Measurements from ENCODE around the gene DOCK1.

DOCK1 gene

GRCh38 chr10:127011174-127011573, 105.9 kb downstream of the DOCK1 start:
- DNase-seq (ENCODE audit: low read depth in 3 of 3) = no peak

DNA sequence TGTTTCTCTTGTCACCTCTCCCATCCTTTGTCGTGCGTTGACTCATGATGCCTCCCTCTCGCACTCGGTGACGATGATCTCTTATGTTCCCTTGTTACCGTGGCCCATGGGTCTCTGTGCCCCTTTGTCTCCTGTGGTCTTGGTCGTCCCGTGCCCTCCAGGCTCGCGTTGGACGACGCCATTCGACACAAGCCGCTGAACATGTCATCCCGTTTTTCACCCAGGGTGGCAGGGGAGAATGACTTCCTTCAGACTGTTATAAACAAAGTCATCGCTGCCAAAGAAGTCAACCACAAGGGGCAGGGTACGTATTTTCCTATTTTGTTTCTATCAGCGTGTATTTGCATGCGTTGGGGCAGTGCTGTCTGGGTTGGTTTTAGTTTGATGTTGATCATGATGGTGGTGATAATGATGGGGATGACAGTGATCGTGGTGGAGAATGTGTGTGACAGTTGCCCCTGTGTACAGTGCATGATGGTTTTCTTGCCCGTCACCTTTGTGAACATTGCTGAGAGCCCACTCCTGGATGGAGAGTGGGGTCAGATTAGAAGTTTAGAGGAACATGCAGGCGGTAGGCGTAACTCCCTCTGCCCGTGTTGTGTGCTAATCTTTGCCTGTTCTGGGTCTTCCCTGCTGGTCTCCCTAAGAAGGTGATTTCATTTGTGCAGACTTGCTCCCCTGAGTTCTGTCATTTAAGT, 107.0 kb downstream of the DOCK1 start:
- no peak for DNase-seq (ENCODE audit: low read depth in 3 of 3)

- DNase-seq (ENCODE audit: low read depth in 3 of 3) = no peak
These were observed 107.5 kb downstream of the DOCK1 start for GRCh38 chr10:127012769-127013152.

DNA sequence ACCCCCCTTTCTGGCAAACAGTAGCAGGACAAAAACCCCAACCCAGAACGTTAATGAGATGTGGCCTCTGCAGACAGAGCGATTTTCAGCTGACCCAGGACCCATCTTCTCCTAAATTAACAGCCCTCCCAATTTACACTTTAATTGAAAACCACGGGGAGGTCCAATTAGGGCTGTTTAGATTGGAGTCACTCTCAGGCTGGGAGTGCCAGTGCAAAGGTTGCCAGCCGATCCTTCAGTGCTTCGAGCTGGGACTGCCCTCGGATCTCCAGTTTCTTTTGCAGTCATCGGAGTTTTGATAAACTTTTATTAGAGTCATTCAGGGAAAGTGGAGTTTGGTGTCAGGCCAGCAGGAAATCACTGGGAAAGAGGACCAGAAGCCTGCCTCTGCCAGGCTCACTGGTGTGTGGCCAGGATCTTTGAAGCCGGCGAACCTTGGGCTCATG, 108.0 kb downstream of the DOCK1 start:
- no peak for DNase-seq (ENCODE audit: low read depth in 3 of 3)

DNA sequence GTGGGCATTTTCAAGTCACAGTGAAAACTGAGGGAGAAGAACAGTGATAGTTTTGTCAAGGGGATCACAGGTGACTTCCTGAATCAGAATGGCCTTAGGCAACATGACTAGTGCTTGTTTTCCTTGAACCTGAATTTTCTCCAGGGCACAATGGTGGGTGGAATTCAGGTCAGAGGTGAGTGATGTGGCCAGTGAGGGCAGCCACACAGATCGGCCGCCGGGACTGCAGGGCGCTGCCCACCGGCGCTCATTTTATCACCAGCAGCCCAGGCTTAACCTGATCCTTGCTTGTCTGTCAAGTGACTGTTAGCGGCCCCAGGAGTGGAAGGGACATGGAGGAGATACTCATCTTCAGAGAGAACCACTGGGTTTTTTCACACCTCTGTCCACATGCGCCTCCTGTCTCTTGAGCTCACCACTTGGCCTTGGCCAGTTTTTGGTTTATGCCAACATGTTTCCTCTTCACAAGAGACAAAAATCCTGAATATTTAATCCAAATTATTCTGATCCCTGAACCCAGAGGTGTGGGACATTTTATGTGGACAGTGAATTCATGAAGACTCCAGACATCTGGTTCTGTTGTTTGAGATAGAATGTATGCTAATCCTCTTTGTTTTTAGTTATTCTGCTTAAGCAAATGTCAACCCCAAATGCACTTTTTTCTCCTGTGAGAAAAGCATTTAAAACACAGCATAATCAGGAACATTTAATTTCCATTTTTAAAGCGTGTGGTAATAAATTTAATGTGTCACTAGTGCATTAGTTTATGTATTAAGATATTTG, 108.7 kb downstream of the DOCK1 start:
- DNase-seq (ENCODE audit: low read depth in 3 of 3) = no peak

DNA sequence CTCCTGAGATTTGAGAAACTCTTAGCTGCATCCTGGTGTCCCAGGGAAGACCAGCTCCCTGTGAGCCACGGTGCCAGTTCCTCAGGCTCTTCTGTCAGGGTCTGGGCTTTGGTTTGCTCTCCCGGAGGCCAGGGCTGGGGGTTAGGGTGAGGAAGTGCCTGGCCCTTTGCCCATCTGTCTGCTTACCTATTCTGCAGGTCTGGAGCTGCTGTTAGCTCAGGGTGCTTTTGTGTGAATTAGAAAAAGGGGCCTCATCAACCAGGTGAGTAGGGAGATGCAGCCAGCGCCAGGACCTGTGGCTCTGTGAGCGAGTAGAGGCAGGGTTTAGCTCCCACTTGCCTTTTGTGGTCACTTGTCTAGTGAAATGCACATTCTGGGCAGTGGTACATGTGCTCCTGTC, 109.4 kb downstream of the DOCK1 start:
- no peak for DNase-seq (ENCODE audit: low read depth in 3 of 3)

- DNase-seq (ENCODE audit: low read depth in 3 of 3) = no peak
These were observed 110.1 kb downstream of the DOCK1 start for GRCh38 chr10:127015373-127015772.

GRCh38 chr10:127016331-127016730, 111.1 kb downstream of the DOCK1 start:
- DNase-seq (ENCODE audit: low read depth in 3 of 3) = no peak

DNA sequence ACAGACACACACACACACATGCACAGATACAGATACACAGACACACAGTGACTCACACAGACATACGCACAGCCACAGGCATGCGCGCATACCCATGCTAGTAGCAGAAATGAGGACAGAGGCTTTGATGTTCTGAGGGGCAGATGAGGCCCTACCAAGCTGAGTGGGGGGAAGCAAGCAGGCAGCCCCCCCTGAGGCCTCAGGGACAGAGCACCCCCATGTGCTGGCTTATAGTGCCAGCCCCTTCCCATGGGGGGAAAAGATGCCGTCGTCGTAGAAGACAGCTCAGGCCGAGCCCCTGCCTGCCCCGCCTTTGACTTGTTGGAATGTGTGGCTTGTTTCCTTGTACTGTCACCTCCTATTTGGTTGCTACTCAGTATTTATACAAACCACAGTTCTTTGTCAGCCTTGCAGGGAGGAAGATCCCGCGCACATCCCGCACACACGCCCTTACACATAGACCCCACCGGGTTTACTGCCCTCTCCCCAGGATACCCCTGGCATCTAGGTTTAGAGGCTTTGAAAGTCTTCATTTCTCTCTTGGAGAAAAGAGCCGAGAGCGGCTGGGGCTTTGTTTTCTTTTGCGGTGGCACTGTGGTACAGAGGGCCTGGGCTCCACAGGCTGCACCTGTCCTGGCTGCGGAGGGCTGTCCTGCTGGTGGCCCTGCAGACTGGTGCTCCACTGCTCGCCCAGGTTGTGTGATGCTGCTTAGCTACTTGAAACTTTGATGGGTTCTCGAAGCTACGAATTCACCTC, 112.5 kb downstream of the DOCK1 start:
- no peak for DNase-seq (ENCODE audit: low read depth in 3 of 3)

DNA sequence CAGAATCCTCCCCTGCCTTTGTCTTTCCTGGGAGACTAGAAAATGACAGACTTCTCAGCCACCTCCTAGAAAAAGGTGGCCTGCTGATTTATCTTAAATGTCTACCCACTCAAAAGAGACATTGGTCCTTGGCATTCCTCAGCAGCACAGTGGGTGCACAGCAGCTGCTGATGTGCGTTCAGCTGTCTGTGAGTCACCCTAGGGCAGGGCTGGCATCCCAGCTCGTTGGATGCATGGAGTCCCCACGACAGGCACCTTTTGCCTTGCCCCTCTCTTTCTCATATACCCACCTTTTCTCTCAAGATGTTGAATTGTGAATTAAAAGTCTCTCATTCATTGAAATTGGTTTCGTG, 113.0 kb downstream of the DOCK1 start:
- DNase-seq (ENCODE audit: low read depth in 3 of 3) = no peak

GRCh38 chr10:127018766-127019165, 113.5 kb downstream of the DOCK1 start:
- DNase-seq (ENCODE audit: low read depth in 3 of 3) = no peak

DNA sequence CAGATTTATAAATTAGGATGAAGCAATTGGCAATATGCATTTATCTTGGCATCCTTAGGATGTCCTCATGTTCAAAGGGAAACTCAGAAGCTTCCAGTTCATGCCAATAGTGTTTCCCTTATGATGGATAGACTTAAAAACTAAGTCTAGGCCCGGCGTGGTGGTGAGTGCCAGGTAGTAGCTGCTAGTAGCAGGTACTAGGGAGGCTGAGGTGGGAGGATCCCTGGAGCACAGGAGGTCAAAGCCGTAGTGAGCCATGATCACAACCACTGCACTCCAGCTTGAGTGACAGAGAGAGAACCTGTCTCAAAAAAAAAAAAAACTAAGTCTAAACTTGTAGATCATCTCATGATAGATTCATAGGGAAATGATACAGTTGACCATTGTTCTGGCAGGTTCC, 115.0 kb downstream of the DOCK1 start:
- no peak for DNase-seq (ENCODE audit: low read depth in 3 of 3)

DNA sequence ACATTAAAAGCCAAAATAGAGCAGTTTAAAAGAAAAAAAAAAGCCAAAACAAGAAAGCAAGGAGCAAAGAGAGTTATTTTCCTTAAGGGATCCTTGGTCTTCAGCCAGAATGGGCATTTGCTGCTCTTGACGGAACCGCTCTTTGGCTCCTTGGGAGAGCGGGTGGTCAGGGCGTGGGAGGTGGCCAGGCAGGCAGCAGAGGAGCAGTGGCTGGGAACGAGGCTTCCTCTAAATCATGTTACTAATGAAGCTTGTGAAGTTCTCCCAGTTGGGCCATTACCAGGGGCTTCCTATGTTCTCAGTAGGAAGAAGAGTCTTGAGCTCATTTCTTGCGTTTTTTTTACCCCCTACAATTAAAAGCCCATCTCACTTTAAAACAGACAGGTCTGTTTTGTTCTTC, 116.6 kb downstream of the DOCK1 start:
- no peak for DNase-seq (ENCODE audit: low read depth in 3 of 3)

GRCh38 chr10:127024685-127025435, 119.6 kb downstream of the DOCK1 start:
- DNase-seq (ENCODE audit: low read depth in 3 of 3) = no peak

DNA sequence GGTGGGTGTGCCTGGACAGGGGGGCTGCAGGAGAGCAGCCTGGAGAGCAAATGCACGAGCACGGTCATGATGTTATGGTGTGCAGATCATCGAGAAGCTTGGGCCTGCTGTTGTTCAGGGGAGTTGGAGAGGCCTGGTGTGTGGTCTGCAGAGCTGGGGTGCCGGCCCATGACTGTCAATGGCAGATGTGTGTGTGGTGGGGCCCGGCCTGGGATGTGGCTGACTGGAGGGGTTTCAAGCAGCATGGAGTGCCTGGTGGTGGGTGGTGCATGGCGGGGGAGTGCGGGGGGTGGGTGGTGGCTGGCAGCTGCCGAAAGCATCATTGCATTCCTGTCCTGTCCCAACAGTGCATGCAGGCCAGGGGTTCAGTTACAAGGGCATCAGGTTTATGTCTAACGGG, 122.6 kb downstream of the DOCK1 start:
- no peak for DNase-seq (ENCODE audit: low read depth in 3 of 3)

GRCh38 chr10:127028556-127028955, 123.3 kb downstream of the DOCK1 start:
- no peak for DNase-seq (ENCODE audit: low read depth in 3 of 3)

- no peak for DNase-seq (ENCODE audit: low read depth in 3 of 3)
These were observed 123.8 kb downstream of the DOCK1 start for GRCh38 chr10:127029061-127029460.

DNA sequence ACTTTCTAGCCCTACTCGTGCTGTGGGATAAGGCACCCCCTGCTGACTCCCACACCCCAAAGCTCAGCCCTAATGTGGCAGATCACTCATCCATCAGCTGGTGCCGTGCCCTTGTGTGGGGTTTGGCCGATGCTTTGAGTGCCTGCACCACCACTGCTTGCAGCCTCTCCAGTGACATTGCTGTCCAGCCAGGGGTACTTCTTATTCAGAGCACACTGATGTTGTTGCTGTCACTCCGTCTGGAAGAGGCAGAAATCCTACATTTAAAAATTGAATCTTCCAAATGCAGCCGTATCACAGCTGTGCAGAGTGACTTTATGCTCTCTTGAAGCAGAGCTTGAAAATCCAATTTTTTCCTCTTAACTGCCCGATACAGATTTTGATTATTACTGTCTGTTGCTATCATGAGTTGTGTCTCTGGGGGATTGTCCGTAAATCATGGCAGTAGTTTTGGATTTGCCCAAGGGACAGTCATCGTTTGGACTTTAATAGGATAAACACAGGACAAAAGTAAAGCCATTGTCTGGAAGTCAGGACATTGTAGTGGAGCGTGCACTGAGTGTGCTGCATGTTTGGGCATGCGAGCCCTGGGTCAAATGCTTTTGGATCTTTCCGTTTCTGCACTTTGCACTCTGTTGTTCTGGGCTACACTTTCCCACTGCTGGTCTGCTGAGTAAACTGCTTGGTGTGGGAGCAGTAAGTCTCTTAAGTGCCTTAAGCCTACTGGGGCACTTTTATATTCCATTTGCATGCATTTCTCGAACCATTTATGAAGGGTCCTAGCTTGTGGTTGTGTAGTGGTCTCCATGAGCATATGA, 128.2 kb downstream of the DOCK1 start:
- no peak for DNase-seq (ENCODE audit: low read depth in 3 of 3)

DNA sequence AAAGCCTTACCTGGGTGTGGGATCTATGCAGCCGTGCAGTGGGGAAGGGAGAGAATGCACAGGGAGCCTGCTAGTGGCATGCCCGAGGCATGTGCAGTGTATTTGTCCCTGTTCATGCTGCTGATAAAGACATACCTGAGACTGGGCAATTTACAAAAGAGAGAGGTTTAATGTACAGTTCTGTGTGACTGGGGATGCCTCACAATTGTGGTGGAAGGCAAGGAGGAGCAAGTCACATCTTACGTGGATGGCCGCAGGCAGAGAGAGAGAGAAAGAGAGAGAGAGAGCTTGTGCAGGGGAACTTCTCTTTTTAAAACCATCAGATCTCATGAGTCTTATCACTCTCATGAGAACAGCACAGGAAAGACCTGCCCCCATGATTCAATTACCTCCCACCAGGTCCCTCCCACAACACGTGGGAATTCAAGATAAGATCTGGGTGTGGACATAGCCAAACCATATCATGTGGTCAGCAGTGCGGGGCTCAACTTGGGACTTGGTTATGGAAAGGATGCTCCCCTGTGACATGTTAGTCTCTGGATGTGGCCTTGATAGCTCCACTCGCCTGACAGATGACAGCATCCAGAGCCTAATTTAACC, 128.9 kb downstream of the DOCK1 start:
- DNase-seq (ENCODE audit: low read depth in 3 of 3) = no peak

- no peak for DNase-seq (ENCODE audit: low read depth in 3 of 3)
These were observed 129.6 kb downstream of the DOCK1 start for GRCh38 chr10:127034790-127035189.

GRCh38 chr10:127035827-127036226, 130.6 kb downstream of the DOCK1 start:
- DNase-seq (ENCODE audit: low read depth in 3 of 3) = no peak
